Skeletal muscle satellite cell (primary cell): ENCODE results near the gene ALDH8A1.

Experiments used
- H3K27me3 ChIP-seq: 2 replicates; pipeline ENCODE4 v1.7.0; 2013; ENCODE audit warnings: low read length; ENCODE audit not compliant: control insufficient read depth, insufficient read depth
- H3K36me3 ChIP-seq: 2 replicates; pipeline ENCODE4 v1.7.0; 2013; ENCODE audit warnings: mild to moderate bottlenecking, control low read depth, low read length; ENCODE audit not compliant: insufficient read depth
- H3K4me1 ChIP-seq: 2 replicates; pipeline ENCODE4 v1.7.0; 2013; ENCODE audit warnings: low read length; ENCODE audit not compliant: control insufficient read depth, insufficient read depth
- H3K4me2 ChIP-seq: 2 replicates; pipeline ENCODE4 v1.7.0; 2013; ENCODE audit warnings: mild to moderate bottlenecking, low read length
- H3K4me3 ChIP-seq: 2 replicates; pipeline ENCODE4 v1.7.0; 2013; ENCODE audit warnings: low read length
- H3K9ac ChIP-seq: 2 replicates; pipeline ENCODE4 v1.7.0; 2013; ENCODE audit warnings: mild to moderate bottlenecking, low read depth, low read length, moderate library complexity
- H3K9me3 ChIP-seq: replicated peaks from 2 replicates; pipeline ENCODE4 v1.7.0; 2013; ENCODE audit warnings: mild to moderate bottlenecking, control low read depth, low read length

Gene ALDH8A1

DNA sequence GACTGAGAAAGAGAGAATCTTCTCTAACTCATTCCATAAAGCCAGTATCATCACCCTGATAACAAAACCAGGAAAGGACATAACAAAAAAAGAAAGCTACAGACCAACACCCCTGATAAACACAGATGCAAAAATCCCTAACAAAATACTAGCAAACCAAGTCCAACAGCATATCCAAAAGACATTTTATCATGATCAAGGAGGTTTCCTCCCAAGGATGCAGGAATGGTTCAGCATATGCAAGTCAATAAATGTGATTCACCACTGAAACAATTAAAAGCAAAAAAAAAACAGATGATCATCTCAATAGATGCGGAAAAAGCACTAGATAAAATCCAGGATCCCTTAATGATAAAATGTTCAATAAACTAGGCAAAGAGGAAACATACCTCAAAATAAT is 24.5 kb upstream of the ALDH8A1 start:
- no peaks in the 10 kb centered on the region for H3K27me3 ChIP-seq
- H3K9ac ChIP-seq, result no peak overlapping the region
- H3K36me3 ChIP-seq, result peaks cover 14% of the 10 kb centered on the region
- H3K9me3 ChIP-seq, result no peaks in the 10 kb centered on the region
- H3K4me3 ChIP-seq, result no peak overlapping the region
- no peaks in the 10 kb centered on the region for H3K4me1 ChIP-seq
- no peak overlapping the region for H3K4me2 ChIP-seq

DNA sequence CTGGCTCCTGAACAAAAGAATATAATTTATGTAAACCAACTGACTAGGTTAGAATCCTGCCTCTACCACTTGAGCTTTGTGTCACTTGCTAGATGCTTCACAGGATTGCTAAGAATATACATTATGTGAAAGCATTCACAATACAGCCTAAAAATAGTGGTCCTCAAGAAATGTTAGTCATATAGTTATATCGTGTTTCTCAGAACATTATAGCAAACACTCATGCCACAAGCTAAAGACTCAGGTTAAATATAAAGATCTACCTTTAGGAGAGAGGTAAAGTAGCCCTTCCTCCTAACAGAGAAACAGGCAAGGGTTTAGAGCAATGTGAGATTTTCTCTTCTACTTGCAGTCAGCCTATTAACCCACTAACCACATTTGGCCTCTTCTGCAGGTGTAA is 17.8 kb upstream of the ALDH8A1 start:
- peaks cover 18% of the 10 kb centered on the region for H3K36me3 ChIP-seq
- H3K9me3 ChIP-seq, result no peaks in the 10 kb centered on the region
- H3K4me1 ChIP-seq, result no peaks in the 10 kb centered on the region
- H3K4me3 ChIP-seq, result no peak overlapping the region
- no peak overlapping the region for H3K9ac ChIP-seq
- H3K27me3 ChIP-seq, result no peaks in the 10 kb centered on the region
- H3K4me2 ChIP-seq, result no peak overlapping the region

DNA sequence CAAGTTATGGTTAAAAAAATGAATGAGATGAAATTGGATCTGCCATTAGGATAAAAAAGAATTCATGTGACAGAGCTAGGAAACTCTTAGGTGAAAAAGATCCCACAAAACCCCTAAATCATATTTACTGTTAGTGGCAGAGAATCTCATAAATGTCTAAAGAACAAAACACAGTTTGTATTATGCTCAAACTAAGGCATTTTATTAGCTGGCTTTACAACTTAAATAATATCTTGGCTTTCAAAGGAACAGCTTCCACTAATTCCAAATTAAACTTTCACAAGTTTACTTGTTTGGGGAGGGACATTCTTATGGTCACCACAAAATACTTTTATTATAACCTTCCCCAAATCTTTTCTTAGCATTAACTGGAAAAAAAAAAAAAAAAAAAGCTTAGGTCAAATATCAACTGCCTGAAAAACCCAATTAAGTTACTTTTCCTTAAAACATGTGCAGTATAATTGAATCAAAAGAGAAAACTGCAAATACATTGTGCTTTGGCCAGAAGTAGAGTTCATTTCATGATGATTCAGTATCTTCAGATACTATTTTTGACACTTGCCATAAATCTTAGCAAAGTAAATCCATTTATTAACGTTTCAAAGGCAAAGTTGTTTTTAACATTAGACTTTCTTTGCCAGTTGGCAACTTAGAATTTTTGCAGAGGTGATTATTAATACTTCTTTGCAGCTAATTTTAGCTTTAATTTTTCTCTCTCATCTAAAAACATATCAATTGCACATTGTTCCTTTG is 14.7 kb upstream of the ALDH8A1 start:
- H3K36me3 ChIP-seq, result peaks cover 18% of the 10 kb centered on the region

DNA sequence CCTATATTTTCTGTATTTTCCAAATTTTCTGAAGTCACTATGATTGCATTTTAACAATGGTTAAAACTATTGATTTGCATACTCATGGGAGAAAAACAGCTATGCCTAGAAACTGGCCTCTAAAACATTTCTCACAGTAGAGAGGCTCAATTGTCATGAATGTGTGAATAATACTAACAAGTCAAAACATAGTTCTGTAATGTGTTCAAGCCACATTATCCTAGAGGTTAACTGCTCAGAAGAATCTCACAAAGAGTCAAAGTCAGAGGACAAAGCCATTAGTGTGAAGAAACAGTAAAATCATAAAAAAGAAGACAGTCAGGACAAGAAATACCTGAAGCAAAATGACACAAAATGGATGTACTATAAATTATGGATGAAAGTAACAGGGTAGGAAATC is 12.5 kb upstream of the ALDH8A1 start:
- no peaks in the 10 kb centered on the region for H3K4me1 ChIP-seq
- H3K36me3 ChIP-seq, result peaks cover 21% of the 10 kb centered on the region
- H3K4me3 ChIP-seq, result no peak overlapping the region
- no peak overlapping the region for H3K9ac ChIP-seq
- H3K4me2 ChIP-seq, result no peak overlapping the region
- H3K9me3 ChIP-seq, result peaks cover 6% of the 10 kb centered on the region
- H3K27me3 ChIP-seq, result no peaks in the 10 kb centered on the region

More for the DNA sequence above, 14.7 kb upstream of the ALDH8A1 start:
- no peaks in the 10 kb centered on the region for H3K9me3 ChIP-seq
- no peaks in the 10 kb centered on the region for H3K27me3 ChIP-seq
- H3K4me2 ChIP-seq, result no peak overlapping the region
- H3K9ac ChIP-seq, result no peak overlapping the region
- no peaks in the 10 kb centered on the region for H3K4me1 ChIP-seq
- no peak overlapping the region for H3K4me3 ChIP-seq

DNA sequence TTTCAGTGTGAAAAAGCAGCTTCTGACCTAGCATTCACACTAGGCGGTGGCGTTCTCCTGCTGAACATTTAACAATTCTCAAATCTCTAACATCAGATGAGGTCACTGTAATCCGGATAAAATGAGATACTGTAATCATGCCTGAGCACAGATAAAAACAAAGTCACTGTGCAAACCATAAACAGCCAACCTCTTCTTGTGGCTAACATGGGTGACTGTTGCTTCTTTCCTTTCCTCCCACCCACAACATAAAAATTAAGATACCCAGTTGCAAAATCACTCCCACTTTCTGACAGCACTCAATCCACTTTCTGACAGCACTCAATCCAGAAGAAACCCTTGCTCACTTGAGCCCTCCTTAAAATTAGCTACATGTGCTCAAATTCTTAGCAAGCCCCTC is 11.5 kb upstream of the ALDH8A1 start:
- Histone ChIP-seq H3K36me3 (peaks cover 21% of the 10 kb centered on the region), H3K4me3 (no peak overlapping the region), H3K4me1 (peaks cover 3% of the 10 kb centered on the region), H3K9ac (no peak overlapping the region), H3K27me3 (no peaks in the 10 kb centered on the region), H3K4me2 (no peak overlapping the region), H3K9me3 (peaks cover 6% of the 10 kb centered on the region)

DNA sequence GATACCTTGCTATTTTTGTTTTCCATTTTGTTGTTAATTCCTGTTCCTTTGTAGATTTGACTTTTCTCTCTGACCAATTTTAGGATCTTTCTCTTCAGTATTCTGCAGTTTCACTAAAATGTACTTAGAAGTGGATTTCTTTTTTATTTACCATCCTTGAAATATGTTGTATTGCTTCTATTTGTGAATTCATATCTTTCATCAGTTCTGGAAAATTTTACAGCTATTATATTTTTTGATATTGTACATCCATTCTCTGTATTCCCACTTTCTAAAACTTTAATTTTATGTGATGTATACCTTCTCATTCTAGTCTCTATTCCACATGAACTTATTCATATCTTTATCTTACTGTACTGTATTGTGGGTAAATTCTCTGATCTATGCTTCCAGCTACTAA is 9.7 kb upstream of the ALDH8A1 start:
- Histone ChIP-seq H3K36me3 (peaks cover 7% of the 10 kb centered on the region), H3K9ac (no peak overlapping the region), H3K27me3 (no peaks in the 10 kb centered on the region), H3K4me1 (peaks cover 4% of the 10 kb centered on the region), H3K4me3 (no peak overlapping the region), H3K9me3 (peaks cover 6% of the 10 kb centered on the region), H3K4me2 (no peak overlapping the region)

DNA sequence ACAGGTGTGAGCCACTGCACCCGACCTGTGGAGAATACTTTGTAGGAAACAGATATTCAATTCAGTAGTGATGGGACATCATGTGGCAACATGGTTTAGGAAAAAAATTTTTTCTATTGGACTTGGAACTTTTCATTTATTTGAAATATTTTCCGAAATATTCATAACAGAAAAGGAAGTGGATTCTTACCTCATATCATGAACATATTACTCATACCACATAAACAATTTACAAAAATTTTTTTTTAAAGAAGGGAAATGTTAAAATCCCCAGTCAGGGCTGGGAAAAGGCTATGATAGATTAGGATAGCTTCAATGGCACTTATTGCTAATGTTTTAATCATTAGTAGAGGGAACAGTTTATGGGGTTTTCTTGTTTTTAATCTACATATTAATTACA is 6.8 kb upstream of the ALDH8A1 start:
- no peak overlapping the region for H3K4me3 ChIP-seq
- H3K27me3 ChIP-seq, result no peaks in the 10 kb centered on the region
- H3K4me2 ChIP-seq, result no peak overlapping the region
- no peak overlapping the region for H3K9ac ChIP-seq
- peaks cover 4% of the 10 kb centered on the region for H3K4me1 ChIP-seq
- peaks cover 3% of the 10 kb centered on the region for H3K36me3 ChIP-seq
- peaks cover 6% of the 10 kb centered on the region for H3K9me3 ChIP-seq

DNA sequence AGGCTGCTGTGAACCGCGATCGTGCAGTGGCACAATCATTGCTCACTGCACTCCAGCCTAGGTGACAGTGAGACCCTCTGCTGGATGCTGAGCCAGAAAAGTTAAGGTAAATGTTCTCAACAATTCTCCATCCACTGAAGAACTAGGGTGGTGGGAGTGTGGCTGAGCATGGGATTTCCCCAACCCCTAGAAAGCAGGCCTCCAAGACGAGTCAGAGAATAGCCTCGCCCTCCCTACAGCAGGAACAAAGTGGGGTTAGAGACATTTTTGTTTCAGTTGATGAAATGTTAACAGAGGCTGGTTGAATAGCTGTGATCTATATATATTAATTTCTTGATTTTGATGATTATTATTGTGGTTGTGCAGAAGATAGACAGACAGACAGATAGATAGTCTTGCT is 6.1 kb upstream of the ALDH8A1 start:
- Histone ChIP-seq H3K4me1 (peaks cover 4% of the 10 kb centered on the region), H3K4me2 (no peak overlapping the region), H3K4me3 (no peak overlapping the region), H3K27me3 (no peaks in the 10 kb centered on the region), H3K9me3 (peaks cover 6% of the 10 kb centered on the region), H3K36me3 (peaks cover 3% of the 10 kb centered on the region), H3K9ac (no peak overlapping the region)

DNA sequence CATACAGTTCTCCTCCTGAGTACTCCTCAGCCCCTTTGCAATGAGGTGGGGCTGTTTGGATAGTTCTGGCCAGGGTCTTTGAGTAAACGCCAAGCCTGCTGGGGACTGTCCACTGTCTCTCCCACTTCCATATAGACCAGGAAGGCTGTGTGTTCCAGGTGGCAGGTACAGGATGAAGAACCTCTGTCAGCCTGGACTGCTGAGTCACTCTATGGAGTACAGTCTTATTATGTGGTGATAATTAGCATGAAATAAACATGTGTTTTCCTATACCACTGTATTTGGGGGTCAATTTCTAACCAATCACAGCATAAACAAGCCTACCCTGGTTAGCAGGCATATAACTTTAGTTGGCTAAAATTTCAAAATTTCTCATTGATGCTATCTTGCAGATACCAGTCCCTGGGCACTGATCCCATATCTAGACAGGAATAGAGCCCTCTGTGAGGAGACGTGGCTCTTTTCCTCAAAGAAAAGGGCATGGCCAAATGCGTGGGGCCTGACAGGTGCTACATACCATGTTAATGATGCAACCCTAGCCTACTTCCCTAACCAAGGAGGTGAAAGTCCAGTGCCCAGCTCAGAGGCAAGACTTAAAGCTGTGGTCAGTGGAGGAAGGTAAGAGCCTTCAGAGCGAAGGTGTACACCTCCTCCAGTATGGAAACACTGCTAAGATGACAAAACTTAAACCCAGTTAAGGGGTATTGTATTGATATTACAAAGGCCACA is 4.5 kb upstream of the ALDH8A1 start:
- Histone ChIP-seq H3K27me3 (no peaks in the 10 kb centered on the region), H3K4me1 (peaks cover 4% of the 10 kb centered on the region), H3K9ac (no peak overlapping the region), H3K36me3 (peaks cover 3% of the 10 kb centered on the region), H3K4me2 (no peak overlapping the region), H3K9me3 (peaks cover 4% of the 10 kb centered on the region), H3K4me3 (no peak overlapping the region)

DNA sequence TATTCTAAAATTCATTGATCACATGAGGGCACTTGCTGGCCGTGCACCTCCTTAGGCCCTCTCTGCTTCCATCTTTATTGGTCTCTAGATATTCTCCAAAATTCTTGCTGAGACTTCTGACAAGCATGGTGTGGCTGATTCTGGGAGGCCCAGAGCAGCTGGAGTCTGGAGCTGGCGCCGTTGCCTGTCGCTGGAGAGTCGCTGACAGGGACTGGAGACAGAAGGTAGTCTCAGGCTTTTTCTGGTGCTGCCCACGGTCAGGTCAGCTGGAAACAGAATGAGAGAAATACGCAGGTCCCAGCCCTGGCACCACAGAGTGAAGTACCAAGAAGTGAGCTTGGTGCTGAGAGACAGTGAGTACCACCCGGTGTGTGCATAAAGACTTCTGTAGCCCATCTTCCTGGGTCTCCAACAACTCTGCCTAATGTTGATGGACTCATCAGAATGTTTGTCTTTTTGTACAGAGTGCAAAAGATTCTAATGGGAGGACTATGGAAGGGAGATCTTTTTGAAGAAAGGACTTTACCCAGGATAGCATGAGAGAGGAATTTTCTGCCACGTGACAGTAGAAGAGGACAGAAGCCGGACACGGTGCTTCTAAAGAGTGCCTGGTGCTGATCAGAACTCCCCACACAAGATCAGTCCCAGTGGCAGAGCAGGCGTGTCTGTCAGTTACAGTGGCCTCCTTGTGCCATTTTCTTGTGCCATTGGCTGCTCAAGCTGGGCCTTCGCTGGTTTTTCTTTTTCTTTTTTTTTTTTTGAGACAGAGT is 1.8 kb upstream of the ALDH8A1 start:
- H3K9me3 ChIP-seq, result no peaks in the 10 kb centered on the region
- peaks cover 4% of the 10 kb centered on the region for H3K4me1 ChIP-seq
- H3K27me3 ChIP-seq, result no peaks in the 10 kb centered on the region
- H3K4me3 ChIP-seq, result no peak overlapping the region
- H3K4me2 ChIP-seq, result no peak overlapping the region
- no peak overlapping the region for H3K9ac ChIP-seq
- no peaks in the 10 kb centered on the region for H3K36me3 ChIP-seq

DNA sequence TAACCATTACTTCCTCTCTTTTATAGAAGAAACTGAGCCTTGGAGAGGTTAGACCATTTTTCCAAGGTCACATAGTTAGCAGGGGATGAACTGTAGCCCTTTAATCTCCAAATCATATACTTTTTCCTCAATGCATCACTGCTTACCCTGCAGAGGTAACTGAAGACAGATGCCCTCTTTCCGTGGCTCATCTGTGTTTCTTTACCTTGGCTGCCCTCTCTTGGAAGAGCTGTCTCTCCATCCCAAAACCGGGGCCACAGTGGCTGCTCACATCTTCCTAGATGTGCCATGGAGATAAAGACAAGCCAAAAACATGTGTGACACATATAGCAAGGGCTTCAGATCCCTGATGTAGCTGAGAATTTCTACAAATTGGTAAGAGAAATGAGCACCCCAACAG is 581 bp upstream of the ALDH8A1 start:
- no peaks in the 10 kb centered on the region for H3K4me1 ChIP-seq
- no peak overlapping the region for H3K4me3 ChIP-seq
- H3K9me3 ChIP-seq, result no peaks in the 10 kb centered on the region
- H3K27me3 ChIP-seq, result no peaks in the 10 kb centered on the region
- no peaks in the 10 kb centered on the region for H3K36me3 ChIP-seq
- no peak overlapping the region for H3K9ac ChIP-seq
- no peak overlapping the region for H3K4me2 ChIP-seq
